ENCODE data around the gene KMO.

The KMO gene

GRCh38 chr1:241632987-241633386, 100.8 kb downstream of the KMO start:
- Histone ChIP-seq H3K79me2 (ENCODE audit: control insufficient read depth, low read length) (peaks cover 8% of the 10 kb centered on the region; the same call in 1 of the 2 replicates), H3K4me2 (ENCODE audit: low read length) (no peak overlapping the region), H3K9me3 (ENCODE audit: control insufficient read depth, insufficient read depth, low read length) (no peaks in the 10 kb centered on the region), H3K27ac (ENCODE audit: low read depth, low read length) (no peak overlapping the region), H3K27me3 (ENCODE audit: control insufficient read depth, low read length) (no peaks in the 10 kb centered on the region), H3K9me2 (replicated peaks; ENCODE audit: control insufficient read depth, low read length) (no peaks in the 10 kb centered on the region), H3K36me3 (ENCODE audit: control insufficient read depth, low read length) (peaks cover 18% of the 10 kb centered on the region), H3F3A (ENCODE audit: control insufficient read depth, insufficient read depth) (peaks cover 3% of the 10 kb centered on the region; the same call in 1 of the 2 replicates), H3K4me3 (ENCODE audit: low read length) (no peak overlapping the region), H4K20me1 (ENCODE audit: control insufficient read depth, insufficient read depth, low read depth, low read length) (no peaks in the 10 kb centered on the region), H3K4me1 (ENCODE audit: control insufficient read depth, low read length) (peaks cover 42% of the 10 kb centered on the region)
- no peak for TF ChIP-seq EZH2phosphoT487 (IDR thresholded peaks at IDR 0.05; ENCODE audit: borderline replicate concordance, low read length)
- TF ChIP-seq CTCF (IDR thresholded peaks at IDR 0.05; ENCODE audit: low read depth, low read length, poor library complexity, severe bottlenecking), result no peak

GRCh38 chr1:241635556-241636152, 103.5 kb downstream of the KMO start:
- H3K9me2 ChIP-seq (replicated peaks; ENCODE audit: control insufficient read depth, low read length), result no peaks in the 10 kb centered on the region
- H3K79me2 ChIP-seq (ENCODE audit: control insufficient read depth, low read length), result peaks cover 16% of the 10 kb centered on the region
- H4K20me1 ChIP-seq (ENCODE audit: control insufficient read depth, insufficient read depth, low read depth, low read length), result no peaks in the 10 kb centered on the region
- H3K27me3 ChIP-seq (ENCODE audit: control insufficient read depth, low read length), result no peaks in the 10 kb centered on the region
- TF ChIP-seq CTCF (IDR thresholded peaks at IDR 0.05; ENCODE audit: low read depth, low read length, poor library complexity, severe bottlenecking) (no peak), EZH2phosphoT487 (IDR thresholded peaks at IDR 0.05; ENCODE audit: borderline replicate concordance, low read length) (no peak)
- peaks cover 18% of the 10 kb centered on the region for H3K36me3 ChIP-seq (ENCODE audit: control insufficient read depth, low read length)
- H3K4me2 ChIP-seq (ENCODE audit: low read length), result peak overlapping the region; percentile 49
- no peaks in the 10 kb centered on the region for H3K9me3 ChIP-seq (ENCODE audit: control insufficient read depth, insufficient read depth, low read length)
- peaks cover 6% of the 10 kb centered on the region for H3F3A ChIP-seq (ENCODE audit: control insufficient read depth, insufficient read depth)
- H3K27ac ChIP-seq (ENCODE audit: low read depth, low read length), result no peak overlapping the region
- H3K4me3 ChIP-seq (ENCODE audit: low read length), result peak overlapping the region; percentile 38
- peaks cover 45% of the 10 kb centered on the region for H3K4me1 ChIP-seq (ENCODE audit: control insufficient read depth, low read length)

DNA sequence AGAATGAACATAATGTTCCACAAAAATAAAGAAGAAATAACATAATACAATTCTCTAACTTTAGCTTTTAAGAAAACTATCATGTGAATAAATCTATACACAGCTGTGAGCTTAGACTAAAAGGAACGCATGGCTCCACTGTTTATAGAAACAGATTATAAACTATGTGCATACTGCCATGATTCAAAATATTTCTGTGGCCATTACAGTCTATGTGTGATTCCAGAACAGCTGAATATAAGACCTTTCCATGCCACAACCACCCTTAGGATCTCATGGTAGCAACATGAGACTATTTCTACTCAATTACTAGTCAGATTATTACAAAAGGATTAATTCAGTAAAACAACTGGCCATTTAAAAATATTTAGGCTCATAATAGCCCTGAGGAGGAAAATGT, 104.1 kb downstream of the KMO start:
- H3K4me1 ChIP-seq (ENCODE audit: control insufficient read depth, low read length), result peaks cover 51% of the 10 kb centered on the region
- H3K4me2 ChIP-seq (ENCODE audit: low read length), result peak overlapping the region; percentile 49
- peaks cover 16% of the 10 kb centered on the region for H3K79me2 ChIP-seq (ENCODE audit: control insufficient read depth, low read length)
- peak overlapping the region; percentile 2; the same call in 1 of the 2 replicates for H3K4me3 ChIP-seq (ENCODE audit: low read length)
- no peaks in the 10 kb centered on the region for H3K9me3 ChIP-seq (ENCODE audit: control insufficient read depth, insufficient read depth, low read length)
- peaks cover 6% of the 10 kb centered on the region for H3F3A ChIP-seq (ENCODE audit: control insufficient read depth, insufficient read depth)
- H3K27me3 ChIP-seq (ENCODE audit: control insufficient read depth, low read length), result no peaks in the 10 kb centered on the region
- no peaks in the 10 kb centered on the region for H3K9me2 ChIP-seq (replicated peaks; ENCODE audit: control insufficient read depth, low read length)
- no peak overlapping the region for H3K27ac ChIP-seq (ENCODE audit: low read depth, low read length)
- TF ChIP-seq CTCF (IDR thresholded peaks at IDR 0.05; ENCODE audit: low read depth, low read length, poor library complexity, severe bottlenecking) (no peak), EZH2phosphoT487 (IDR thresholded peaks at IDR 0.05; ENCODE audit: borderline replicate concordance, low read length) (no peak)
- H4K20me1 ChIP-seq (ENCODE audit: control insufficient read depth, insufficient read depth, low read depth, low read length), result no peaks in the 10 kb centered on the region
- peaks cover 18% of the 10 kb centered on the region for H3K36me3 ChIP-seq (ENCODE audit: control insufficient read depth, low read length)
